ENCODE data around the gene BCL6B.
"Not testable (repeated sequence)": the region's sequence is repeated elsewhere in the genome, so short reads cannot be mapped to it uniquely, and the experiment has no call there.

BCL6B gene

DNA sequence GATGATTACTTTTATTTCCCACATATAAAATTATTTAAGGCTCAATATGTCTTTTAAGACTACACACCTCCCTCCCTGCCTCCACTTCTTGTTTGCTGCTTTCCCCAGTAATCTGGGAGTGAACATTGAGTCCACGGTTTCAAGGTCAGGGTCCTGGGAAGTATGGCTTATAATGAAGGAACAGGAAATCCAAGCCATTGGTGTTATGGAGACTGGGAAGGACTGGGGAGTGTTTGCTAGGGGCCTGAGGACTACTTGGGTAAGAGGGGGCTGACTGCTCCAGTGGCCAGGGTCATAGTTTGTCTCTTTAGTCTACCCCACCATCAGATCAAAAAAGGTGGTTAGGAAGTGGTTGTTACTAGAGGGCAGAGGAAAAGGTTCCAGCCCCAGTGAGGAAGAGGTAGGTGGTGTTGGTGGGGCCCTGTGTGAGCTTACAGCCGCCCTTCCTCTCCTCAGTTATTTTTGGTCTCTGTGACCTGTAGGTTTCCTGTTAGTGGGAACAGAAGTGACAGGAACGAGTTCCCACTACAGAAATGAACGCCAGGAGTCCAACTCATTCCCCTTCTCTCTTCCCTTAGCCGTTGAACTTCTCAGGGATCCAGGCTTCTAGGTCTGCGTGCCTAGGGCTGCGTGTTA, 12.2 kb downstream of the BCL6B start:
- no peak for DNase-seq

DNA sequence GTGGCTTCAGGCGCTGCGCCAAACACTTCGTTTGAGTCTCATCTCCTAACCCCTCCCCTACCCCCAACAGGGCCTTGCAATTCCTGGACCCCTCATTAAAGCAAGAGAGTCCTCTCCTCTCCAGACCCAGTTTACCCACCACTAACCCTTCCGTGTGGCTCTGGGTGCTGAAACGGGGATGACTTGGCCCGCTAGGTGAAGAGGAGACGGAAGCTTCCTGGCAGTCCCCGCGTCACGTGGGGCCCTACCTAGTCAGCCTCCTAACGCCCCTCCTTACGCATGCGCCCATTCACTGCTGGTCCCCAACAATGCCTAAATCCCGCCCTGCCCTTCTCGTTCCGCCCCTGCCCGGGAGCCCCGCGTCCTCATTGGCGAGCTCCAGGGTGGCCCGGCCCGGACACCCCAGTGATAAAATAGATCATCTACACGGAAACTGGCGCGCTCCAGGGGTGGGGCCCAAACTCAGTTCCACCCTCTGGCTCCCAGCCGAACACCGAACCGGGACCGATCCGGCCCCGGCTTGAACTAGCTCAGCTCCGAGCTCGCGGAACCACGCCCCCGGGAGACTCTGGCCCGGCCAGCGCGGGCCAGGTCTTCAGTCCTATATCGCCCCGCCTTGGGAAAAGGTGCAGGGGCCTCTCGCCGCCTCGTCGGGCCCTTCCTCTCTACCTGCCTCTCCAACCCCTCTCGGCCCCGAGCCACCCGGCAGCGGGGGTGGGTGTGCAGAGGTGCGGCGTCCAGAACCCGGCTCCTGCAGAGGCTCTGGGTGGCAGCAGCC, 12.9 kb downstream of the BCL6B start, which contains the start of gene SLC16A13:
Gene SLC16A13 (plus strand): TSS at position 425 of the 778 bp plus-strand sequence. CDS start 368 bp downstream, outside the sequence.
- peak; percentile 87 for DNase-seq

DNA sequence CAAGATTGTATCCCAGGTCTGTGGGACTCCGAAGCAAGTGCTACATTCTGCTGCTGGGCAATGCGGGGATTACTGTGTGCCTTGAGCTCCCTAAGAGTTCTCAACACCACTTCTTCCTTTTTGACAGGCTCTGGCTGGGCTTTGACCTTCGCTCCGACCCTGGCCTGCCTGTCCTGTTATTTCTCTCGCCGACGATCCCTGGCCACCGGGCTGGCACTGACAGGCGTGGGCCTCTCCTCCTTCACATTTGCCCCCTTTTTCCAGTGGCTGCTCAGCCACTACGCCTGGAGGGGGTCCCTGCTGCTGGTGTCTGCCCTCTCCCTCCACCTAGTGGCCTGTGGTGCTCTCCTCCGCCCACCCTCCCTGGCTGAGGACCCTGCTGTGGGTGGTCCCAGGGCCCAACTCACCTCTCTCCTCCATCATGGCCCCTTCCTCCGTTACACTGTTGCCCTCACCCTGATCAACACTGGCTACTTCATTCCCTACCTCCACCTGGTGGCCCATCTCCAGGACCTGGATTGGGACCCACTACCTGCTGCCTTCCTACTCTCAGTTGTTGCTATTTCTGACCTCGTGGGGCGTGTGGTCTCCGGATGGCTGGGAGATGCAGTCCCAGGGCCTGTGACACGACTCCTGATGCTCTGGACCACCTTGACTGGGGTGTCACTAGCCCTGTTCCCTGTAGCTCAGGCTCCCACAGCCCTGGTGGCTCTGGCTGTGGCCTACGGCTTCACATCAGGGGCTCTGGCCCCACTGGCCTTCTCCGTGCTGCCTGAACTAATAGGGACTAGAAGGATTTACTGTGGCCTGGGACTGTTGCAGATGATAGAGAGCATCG, 15.4 kb downstream of the BCL6B start:
- no peak for DNase-seq

DNA sequence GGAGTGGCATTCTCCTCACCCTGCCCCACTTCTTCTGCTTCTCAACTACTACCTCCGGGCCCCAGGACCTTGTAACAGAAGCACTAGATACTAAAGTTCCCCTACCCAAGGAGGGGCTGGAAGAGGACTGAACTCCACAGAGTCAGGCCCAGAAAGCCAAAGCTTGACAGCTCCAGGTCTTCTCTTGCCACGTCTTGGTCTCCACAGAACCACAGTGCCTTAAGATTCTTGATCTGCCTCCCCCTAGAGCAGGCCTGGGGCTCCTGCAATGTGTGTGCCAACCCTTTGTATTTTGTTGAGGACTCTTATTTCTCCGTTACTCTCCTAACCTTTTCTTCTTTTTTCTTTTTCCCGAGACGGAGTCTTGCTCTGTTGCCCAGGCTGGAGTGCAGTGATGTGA, 17.0 kb downstream of the BCL6B start:
- DNase-seq: no peak

DNA sequence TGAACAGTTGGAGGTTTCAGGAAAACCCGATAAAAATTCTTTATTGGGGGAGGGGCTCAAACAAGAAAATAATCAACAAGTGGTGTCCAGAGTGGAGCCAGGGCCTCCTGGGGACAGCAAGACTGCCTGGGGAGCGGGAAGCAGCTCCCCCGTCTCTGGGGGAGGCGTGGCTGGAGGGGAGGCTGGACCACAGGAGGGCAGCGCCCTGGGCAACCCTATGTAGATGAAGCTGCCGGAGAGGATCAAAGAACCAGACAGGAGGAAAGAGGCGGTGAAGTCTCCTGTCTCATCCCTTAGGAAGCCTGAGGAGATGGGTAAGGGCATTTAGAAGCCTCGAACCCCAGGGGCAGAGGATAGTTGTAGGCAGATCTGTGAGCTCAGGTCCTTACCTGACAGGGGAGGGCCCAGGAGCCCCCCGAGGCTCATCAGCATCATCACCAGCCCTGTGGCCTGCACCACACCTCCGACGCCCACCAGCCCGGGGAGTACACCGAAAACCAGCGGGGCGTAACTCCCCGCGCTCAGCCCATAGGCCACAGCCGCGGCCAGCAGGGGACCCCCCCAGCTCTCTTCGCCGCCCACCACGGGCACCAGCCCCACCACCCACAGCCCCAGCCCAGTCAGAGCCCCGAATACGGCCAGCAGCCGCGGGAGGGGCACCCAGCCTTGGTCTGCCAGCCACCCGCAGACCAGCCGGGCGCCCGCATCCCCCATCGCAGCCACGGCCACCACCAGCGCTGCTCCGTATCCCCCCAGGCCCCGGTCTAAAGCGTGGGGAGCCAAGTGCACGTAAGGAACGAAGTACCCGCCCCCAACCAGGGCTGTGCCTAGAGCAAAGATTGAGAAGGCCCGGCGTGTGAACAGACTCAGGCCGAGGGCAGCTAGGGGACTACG, 19.0 kb downstream of the BCL6B start:
- no peak for DNase-seq

DNA sequence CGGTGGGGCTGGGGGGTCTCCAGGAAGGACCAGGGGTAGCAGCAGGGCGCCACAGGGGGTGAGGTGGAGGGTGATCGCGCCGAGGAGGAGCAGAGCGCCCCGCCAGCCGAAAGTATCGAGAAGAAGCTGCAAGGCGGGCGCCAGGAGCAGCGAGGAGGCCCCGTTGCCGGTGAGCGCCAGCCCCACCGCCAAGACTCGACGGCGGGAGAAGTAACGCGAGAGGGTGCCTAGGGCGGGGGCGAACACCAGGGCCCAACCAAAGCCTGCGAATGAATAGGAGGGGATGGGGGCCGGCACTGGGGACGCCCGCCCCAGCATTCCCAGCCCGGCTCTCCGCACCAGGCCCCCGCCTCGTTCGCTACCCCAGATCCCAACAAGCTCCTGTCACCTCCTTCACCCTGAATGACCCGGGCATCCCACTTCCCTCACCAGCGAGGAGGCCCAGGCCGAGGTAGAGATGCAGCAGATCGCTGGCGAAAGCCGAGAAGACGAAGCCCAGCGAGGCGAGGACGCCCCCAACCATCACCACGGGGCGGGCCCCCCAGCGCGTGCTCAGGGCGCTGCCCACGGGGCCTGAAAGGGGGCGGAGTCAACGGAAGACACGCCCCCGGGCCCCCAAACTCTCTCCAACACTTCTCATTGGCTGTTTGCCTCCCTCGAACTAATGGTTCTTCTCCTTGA, 19.8 kb downstream of the BCL6B start:
- peak; percentile 66 for DNase-seq

DNA sequence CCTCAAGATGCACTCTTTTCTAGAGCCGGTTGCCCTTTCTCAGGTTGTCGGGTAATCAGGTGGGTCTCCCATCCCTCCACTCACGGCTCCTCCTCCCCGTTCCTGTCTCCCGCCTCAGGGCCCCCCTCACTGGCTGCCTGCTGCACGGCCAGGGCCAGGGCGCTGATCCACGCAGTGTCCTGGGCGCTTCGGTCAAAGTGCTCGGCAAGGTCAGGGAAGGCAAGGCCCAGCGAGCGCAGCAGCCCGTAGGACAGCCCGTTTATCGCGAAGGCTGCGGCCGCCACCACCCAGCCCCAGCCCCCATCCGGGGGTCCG, 20.3 kb downstream of the BCL6B start:
- no peak for DNase-seq

DNA sequence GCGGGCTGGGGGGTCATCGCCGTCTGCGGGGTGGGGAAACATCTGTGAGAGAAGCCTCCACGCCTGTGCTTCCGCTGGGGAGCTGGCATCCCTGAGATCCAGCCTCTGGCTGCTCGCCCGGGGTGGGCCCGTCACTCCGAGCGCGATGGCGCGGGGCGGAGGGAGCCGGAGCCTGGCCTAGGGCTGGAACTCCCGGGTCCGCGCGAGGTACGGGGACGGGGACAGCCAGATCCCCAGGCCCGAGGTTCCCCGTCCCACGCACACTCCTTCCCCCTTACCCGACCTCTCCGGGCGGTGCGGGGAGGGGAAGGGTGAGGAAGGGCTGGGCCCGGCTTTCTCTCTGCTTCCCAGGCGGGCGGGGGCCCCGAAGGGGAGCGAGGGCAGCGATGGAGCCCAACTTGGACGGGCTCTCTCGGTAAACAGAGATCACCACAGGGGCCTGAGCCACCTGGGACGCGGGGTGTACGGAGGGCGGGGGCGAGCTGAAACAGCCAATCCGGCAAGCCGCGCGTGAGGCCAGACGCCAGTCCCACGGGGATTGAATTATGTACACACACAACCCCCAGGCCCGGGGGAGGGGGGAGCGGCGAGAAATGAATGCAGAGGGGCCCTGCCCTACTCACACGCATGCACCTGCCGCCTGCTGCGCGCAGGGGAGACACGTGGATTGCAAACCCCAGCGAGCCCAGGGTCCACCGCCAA, 20.8 kb downstream of the BCL6B start, which contains the start of gene SLC16A11:
Gene SLC16A11 (minus strand): TSS at position 596 of the 702 bp plus-strand sequence. CDS start 579 bp downstream, at position 17.
- peak; percentile 74 for DNase-seq

DNA sequence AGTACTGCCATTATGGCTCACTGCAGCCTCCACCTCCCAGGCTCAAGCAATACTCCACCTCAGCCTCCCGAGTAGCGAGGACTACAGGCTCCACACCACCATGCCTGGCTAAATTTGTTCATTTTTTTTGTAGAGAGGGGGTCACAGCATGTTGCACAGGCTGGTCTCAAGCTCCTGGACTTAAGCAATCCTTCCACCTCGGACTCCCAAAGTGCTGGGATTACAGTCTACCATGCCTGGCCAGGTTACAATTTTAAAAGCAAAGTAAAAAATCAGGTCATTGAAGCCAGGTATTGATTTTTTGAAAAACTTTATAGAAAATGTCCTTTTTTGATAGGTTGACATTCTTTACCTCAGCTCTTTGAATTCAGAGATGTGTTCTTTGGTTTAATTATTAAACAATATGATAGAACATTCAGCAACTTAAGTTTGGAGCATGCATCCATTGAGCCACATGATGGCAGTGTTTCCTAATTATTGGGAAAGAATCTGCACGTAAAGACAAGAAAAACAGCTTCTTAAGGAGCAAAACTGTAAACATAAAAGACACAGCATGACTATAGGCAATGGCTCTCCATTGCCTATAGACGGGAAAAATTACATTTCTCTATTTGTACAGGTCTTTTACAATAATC, 22.8 kb downstream of the BCL6B start:
- no peak for DNase-seq

DNA sequence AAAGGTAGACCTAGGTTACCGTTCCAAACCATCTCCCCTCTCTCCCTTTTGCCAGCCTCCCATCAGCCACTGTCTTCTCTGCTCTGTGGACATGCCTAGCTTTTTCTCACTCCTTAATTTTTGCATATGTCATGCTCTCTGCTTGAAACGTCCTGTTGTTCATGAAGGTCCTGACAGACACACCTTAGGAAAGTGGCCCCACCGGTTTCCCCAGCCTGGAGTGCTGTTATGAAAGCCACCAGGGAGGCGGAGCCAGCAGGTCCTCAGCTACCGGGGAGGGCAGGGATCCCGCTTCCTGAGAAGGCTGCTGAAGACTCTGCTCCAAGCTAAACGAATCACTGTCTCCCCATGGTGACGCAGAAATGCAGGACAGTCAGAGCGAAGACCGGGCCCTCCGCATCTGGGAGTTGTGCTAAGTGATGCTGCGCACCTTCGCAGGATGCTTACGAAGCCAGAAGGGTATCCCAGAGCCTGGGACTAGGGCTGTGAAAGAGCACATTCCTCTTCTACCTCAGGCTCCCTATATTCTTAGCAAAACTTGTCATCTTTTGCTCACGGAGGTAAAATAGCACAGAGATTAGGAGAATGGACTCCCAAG, 23.4 kb downstream of the BCL6B start:
- no peak for DNase-seq

DNA sequence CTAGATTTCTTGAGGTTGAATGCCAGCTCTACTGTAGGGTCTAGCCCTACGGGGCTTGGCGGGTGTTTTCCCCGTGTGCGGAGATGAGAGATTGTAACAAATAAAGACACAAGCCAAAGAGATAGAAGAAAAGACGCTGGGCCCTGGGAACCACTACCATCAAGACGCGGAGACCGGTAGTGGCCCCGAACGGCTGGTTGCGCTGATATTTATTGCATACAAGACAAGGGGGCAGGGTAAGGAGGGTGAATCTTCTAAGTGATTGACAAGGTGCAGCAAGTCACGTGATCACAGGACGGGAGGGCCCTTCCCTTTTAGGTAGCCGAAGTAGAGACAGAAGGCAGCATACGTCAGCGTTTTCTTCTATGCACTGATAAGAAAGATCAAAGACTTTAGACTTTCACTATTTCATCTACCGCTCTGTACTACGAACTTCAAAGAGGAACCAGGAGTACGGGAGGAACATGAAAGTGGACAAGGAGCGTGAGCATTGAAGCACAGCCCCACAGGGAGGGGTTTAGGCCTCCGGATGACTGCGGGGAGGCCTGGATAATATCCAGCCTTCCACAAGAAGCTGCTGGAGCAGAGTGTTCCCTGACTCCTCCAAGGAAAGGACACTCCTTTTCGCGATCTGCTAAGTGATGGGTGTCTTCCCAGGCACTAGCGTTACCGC, 24.0 kb downstream of the BCL6B start:
- not testable (repeated sequence) for DNase-seq

DNA sequence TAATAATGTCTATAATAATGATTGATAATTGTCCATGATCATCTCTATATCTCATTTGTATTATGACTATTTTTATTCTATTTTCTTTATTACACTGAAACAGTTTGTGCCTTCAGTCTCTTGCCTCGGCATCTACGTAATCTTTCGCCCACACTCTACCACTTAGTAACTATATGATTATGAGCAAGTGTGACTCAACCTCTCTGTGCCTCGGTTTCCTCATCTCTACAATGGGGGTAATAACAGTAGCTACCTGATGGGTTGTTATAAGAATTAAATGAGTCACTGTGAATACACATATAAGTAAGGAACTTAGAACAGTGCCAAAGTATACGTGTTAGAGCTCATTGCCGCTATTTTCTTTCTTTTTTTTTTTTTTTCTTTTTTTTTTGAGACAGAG, 24.7 kb downstream of the BCL6B start:
- DNase-seq: no peak

DNA sequence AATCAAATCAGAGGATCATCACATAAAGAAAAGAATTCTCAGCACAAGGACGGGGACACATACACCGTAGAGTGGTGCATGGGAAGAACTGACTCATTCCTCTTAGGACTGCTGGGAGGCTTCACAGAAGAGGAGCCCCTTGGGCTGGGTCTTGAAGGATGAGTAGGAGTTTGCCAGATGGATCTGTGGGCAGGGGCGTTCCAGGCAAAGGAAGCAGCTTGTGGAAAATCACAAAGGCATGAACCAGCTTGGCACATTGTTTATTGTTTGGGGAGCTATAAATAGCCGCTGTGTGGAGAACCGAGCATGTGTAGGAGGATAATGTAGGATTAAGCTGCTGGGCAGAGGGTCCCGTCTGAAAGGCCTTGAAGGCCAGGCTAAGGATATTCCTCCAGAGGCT, 26.1 kb downstream of the BCL6B start:
- DNase-seq: no peak

DNA sequence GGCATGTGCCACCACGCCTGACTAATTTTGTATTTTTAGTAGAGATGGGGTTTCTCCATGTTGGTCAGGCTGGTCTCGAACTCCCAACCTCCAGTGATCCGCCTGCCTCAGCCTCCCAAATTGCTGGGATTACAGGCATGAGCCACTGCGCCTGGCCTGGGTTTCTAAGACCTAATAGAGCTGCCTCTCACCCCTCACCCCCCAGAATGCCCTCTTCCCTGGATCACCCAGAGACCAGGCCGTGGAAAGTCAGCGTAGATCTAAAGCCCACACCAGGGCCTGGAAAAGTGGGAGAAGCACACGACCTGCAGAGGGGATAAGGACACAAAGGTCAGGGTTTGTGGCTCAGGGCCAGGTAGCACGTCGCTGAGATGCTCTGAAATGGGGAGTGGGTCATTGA, 27.7 kb downstream of the BCL6B start:
- not testable (repeated sequence) for DNase-seq

DNA sequence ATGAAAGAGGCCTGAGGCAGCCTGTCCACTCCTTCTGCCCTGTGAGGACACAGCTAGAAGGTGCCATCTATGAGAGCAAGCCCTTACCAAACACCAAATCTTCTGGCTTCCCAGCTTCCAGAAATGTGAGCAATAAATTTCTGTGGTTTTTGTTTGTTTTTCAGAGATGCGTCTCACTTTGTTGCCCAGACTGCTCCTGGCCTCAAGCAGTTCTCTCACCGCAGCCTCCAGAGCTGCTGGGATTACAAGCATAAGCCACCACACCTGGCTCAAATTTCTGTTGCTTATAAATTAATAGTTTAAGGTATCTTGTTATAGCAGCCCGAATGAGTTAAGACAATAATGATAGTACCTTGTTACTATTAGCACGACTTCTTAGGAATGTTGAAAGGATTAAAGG, 33.5 kb downstream of the BCL6B start:
- no peak for DNase-seq

DNA sequence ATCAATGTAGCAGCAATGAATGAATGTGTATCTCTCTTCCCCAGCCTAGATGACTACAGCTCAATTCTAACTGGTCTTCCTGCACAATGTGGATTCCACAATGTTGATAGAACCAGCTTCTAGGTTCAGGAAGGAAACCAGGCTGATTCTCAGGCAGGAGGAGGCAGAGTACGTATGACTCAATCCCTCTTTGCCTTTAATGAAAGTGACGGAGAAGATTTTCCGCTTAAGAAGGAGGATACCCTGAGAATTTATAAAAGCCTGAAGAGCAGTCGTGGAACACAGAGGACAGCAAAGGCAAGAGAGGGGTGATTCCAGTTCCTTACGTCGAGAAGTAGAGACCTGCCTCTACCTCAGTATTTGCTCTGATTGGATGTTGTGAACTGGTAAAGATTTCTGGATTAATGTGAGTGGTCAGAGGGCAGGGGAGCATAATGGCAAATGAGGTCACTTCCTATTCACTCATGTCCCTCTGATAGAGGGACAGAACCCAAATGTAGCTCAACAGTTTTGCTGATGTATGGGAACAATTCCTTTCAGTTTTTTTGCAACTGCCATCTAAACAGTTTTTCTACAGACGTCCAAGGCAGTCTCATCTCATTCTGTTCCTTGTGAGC, 36.1 kb downstream of the BCL6B start:
- no peak for DNase-seq

DNA sequence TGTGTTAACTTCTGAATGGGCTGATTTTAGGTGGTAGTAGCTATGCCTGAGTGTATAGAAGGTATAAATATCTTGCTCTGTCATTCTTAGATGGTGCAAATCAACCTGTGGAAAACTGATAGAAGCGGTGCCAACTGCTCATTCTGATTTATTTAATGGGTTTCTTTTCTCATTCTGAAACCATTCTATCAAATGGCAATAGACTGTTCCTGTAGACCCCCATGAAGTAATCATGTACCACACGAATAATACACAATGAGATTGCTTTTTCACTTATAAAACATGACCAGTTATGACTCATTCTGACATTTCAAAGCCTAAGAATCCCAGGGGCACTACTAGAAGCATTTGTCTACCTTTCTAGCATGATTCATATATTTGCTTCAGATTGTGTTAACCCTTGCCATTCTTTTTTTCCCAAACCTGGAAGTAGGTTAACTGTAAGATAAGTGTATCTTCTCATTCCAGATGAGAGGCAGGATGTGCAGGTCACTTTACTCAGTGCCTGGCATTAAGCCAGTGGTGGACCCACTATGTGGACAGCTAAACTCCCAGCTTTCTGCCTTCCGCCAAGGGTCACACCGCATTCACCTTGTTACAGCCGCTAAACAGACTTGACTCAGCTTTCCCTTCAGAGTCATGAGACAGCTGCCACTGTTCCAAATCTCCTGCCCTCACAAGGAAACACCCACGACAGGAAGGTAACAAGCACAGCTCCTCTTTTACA, 37.5 kb downstream of the BCL6B start:
- DNase-seq: no peak

DNA sequence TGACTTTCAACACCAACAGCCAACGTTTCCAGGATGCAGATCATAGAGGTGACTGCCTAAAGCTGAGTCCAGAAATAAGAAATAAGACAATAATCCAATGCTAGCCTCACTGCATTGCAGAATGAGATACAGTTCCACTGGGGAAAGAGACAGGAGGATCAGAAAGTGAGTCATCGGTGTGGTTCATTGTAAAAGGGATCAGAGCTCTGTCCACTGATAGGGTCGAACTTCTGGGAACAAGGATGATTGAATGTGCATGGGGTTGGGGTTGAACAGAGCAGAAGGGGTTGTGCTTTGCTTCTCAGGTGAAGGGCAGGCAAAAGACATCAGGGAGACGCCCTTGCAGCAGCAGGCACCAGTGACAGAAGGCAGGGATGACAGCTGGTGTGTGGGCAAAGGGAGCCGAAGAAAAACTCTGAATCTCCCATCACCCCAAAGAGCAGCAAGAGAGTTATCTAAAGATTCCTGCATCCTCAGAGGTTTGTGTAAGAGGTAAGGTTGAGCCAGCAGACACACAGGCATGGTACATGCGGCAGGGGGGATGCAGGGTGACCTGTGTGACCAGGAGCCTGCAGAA, 40.8 kb downstream of the BCL6B start:
- DNase-seq: no peak
